HCT116 (cell line): ENCODE measurements around the gene SLC6A3. TPM values are rescaled to one million over a fixed set of nuclear protein-coding genes. Genes with fewer than 3 reads are reported as not detected.

ENCODE experiments used
- ATAC-seq: fragments of 200-7000 bp; cut with Tn5 transposase; 2 replicates; pipeline ENCODE4 v1.9.1; 2020; ENCODE audit warnings: mild to moderate bottlenecking, moderate library complexity
- BruUV-seq: library from RNA; stranded (reverse); fragments of 400-500 nt; replicated peaks from 2 replicates; lab custom pipeline; 2021; lab: Mats Ljungman, UMichigan
- CTCF ChIA-PET: fragments of 300-600 bp; sonication (Branson Sonifier 250); formaldehyde crosslinking; loops from one replicate; lab custom pipeline; 2021; ENCODE audit warnings: antibody characterized with exemption; lab: Charles Lee
- POLR2A ChIA-PET: fragments of 300-600, 350-600 bp; sonication (Branson Sonifier 250); formaldehyde crosslinking; loops from one replicate; lab custom pipeline; 2021; ENCODE audit warnings: antibody characterized with exemption; lab: Charles Lee
- RAD21 ChIA-PET, 2 experiments: fragments of 300-600 bp; sonication (Branson Sonifier 250); formaldehyde crosslinking; loops; one replicate each; lab custom pipeline; 2023; ENCODE audit warnings: low total read pairs in 2 of 2; ENCODE audit not compliant: uncharacterized antibody in 2 of 2, unreplicated experiment in 2 of 2, low non-redundant PET in 1 of 2; lab: Charles Lee
- DNase-seq: peaks from one replicate; pipeline ENCODE4 v3.0.0-alpha.2; 2010; ENCODE audit warnings: low read depth, low spot score
- H2AFZ ChIP-seq: fragments of 200-600 bp; shearing (Covaris generic), sonication (generic); 2 replicates; pipeline ENCODE4 v1.6.1; 2017; ENCODE audit warnings: low read depth, mixed run types, mixed read lengths, antibody characterized with exemption, low read length; ENCODE audit not compliant: poor library complexity, severe bottlenecking
- H3K27ac ChIP-seq: 2 replicates; pipeline ENCODE4 v1.5.1; 2012; ENCODE audit warnings: low read depth, low read length
- H3K27me3 ChIP-seq: fragments of 200-600 bp; sonication (generic); 2 replicates; pipeline ENCODE4 v1.6.1; 2016; ENCODE audit warnings: mixed run types, low read length, mixed read lengths; ENCODE audit not compliant: insufficient read depth
- H3K36me3 ChIP-seq, 2 experiments: fragments of 200-500 bp in 1 of 2; fragments of 200-600 bp in 1 of 2; sonication (Bioruptor generic) in 1 of 2; sonication (generic) in 1 of 2; 2 replicates each; pipeline versions ENCODE4 v1.5.1 to v1.6.1; 2014 to 2016; ENCODE audit warnings: low read length in 2 of 2, inconsistent platforms in 1 of 2, mixed read lengths in 1 of 2, mixed run types in 1 of 2; ENCODE audit not compliant: insufficient read depth in 2 of 2, control insufficient read depth in 1 of 2
- H3K4me1 ChIP-seq, 2 experiments: fragments of 200-600 bp in 1 of 2; sonication (generic) in 1 of 2; 2 replicates each; pipeline versions ENCODE4 v1.5.1 to v1.6.1; 2012 to 2017; ENCODE audit warnings: low read length in 2 of 2, inconsistent platforms in 1 of 2, mild to moderate bottlenecking in 1 of 2, mixed read lengths in 1 of 2, mixed run types in 1 of 2, moderate library complexity in 1 of 2; ENCODE audit not compliant: insufficient read depth in 2 of 2, control insufficient read depth in 1 of 2
- H3K4me2 ChIP-seq: fragments of 200-600 bp; sonication (generic); 2 replicates; pipeline ENCODE4 v1.6.1; 2017; ENCODE audit warnings: mixed run types, low read length, mixed read lengths
- H3K4me3 ChIP-seq, 2 experiments: fragments of 200-600 bp in 1 of 2; sonication (generic) in 1 of 2; replicated peaks in 1 of 2; 2 replicates each; pipeline ENCODE4 v1.5.1; 2011 to 2016; ENCODE audit warnings: low read length in 2 of 2, control low read depth in 1 of 2, low read depth in 1 of 2, mild to moderate bottlenecking in 1 of 2, mixed read lengths in 1 of 2, mixed run types in 1 of 2
- H3K79me2 ChIP-seq: fragments of 200-600 bp; sonication (generic); 2 replicates; pipeline ENCODE4 v1.6.1; 2017; ENCODE audit warnings: mild to moderate bottlenecking, mixed run types, low read length, moderate library complexity, mixed read lengths; ENCODE audit not compliant: insufficient read depth
- H3K9ac ChIP-seq: fragments of 200-600 bp; sonication (generic); 2 replicates; pipeline ENCODE4 v1.6.1; 2016; ENCODE audit warnings: low read length, mixed read lengths
- H3K9me2 ChIP-seq: fragments of 200-600 bp; sonication (generic), shearing (Covaris generic); 2 replicates; pipeline ENCODE4 v1.6.1; 2017; ENCODE audit warnings: mixed run types, mild to moderate bottlenecking, moderate library complexity; ENCODE audit not compliant: insufficient read depth
- H3K9me3 ChIP-seq, 2 experiments: fragments of 200-500 bp in 1 of 2; fragments of 200-600 bp in 1 of 2; sonication (Bioruptor generic) in 1 of 2; sonication (generic) in 1 of 2; 2 replicates each; pipeline ENCODE4 v1.6.1; 2014 to 2017; ENCODE audit warnings: low read length in 2 of 2, mixed read lengths in 2 of 2, inconsistent platforms in 1 of 2, low read depth in 1 of 2, mild to moderate bottlenecking in 1 of 2, mixed run types in 1 of 2, moderate library complexity in 1 of 2; ENCODE audit not compliant: control insufficient read depth in 1 of 2, insufficient read depth in 1 of 2
- H4K20me1 ChIP-seq: fragments of 200-600 bp; sonication (generic), shearing (Covaris generic); 2 replicates; pipeline ENCODE4 v1.6.1; 2017; ENCODE audit warnings: mixed run types, mild to moderate bottlenecking, moderate library complexity; ENCODE audit not compliant: insufficient read depth
- CBX3 ChIP-seq: IDR thresholded peaks from 2 replicates; pipeline ENCODE4 v1.6.1; 2012; ENCODE audit warnings: low read depth
- CEBPB ChIP-seq: IDR thresholded peaks from 2 replicates; pipeline ENCODE4 v1.6.1; 2012; ENCODE audit warnings: low read depth
- EGR1 ChIP-seq: IDR thresholded peaks from 2 replicates; pipeline ENCODE4 v1.6.1; 2012; ENCODE audit warnings: low read depth
- ELF1 ChIP-seq: IDR thresholded peaks from 2 replicates; pipeline ENCODE4 v1.6.1; 2012; ENCODE audit warnings: low read depth, borderline replicate concordance
- EZH2phosphoT487 ChIP-seq: fragments of 200-600 bp; IDR thresholded peaks from 2 replicates; pipeline ENCODE4 v1.6.1; 2018; ENCODE audit warnings: antibody characterized with exemption, borderline replicate concordance
- FOSL1 ChIP-seq: IDR thresholded peaks from 2 replicates; pipeline ENCODE4 v1.6.1; 2012; ENCODE audit warnings: low read depth
- JUND ChIP-seq: IDR thresholded peaks from 2 replicates; pipeline ENCODE4 v1.6.1; 2012
- POLR2A ChIP-seq: IDR thresholded peaks from 2 replicates; pipeline ENCODE4 v1.7.0; 2011; ENCODE audit warnings: borderline replicate concordance; ENCODE audit not compliant: insufficient read depth, insufficient read length; ENCODE audit errors: extremely low read depth
- POLR2AphosphoS5 ChIP-seq: IDR thresholded peaks from 2 replicates; pipeline ENCODE4 v1.6.1; 2011; ENCODE audit warnings: mild to moderate bottlenecking, low read depth, low read length, moderate library complexity
- RAD21 ChIP-seq: IDR thresholded peaks from 2 replicates; pipeline ENCODE4 v1.6.1; 2012; ENCODE audit warnings: low read depth, mild to moderate bottlenecking
- SP1 ChIP-seq: IDR thresholded peaks from 2 replicates; pipeline ENCODE4 v1.6.1; 2012; ENCODE audit warnings: low read depth
- YY1 ChIP-seq: IDR thresholded peaks from 2 replicates; pipeline ENCODE4 v1.6.1; 2011; ENCODE audit warnings: low read length, low read depth, moderate library complexity, mild to moderate bottlenecking; ENCODE audit not compliant: insufficient replicate concordance; ENCODE audit errors: extremely low read depth
- ZFX ChIP-seq: fragments of 450-650 bp; IDR thresholded peaks from 2 replicates; pipeline ENCODE4 v1.6.1; 2017
- ZNF274 ChIP-seq: fragments of 200-500 bp; sonication (Bioruptor generic); IDR thresholded peaks from 2 replicates; pipeline ENCODE4 v1.6.1; 2014; ENCODE audit warnings: mild to moderate bottlenecking, low read depth, low read length, inconsistent platforms
- intact Hi-C: fragments of 100-400 bp; cut with micrococcal nuclease; formaldehyde crosslinking; loops from 2 replicates; pipeline ENCODE4 v1.10.0; 2022
- total RNA-seq: library from RNA; stranded (reverse); gene quantifications from one replicate; pipeline ENCODE4 v1.2.1, GENCODE V29; 2021; ENCODE audit not compliant: unreplicated experiment
- TF ChIP-seq, protein P1 (sequence below): IDR thresholded peaks from 2 replicates; pipeline ENCODE4 v1.6.1; 2012; ENCODE audit warnings: low read depth
- TF ChIP-seq, protein P2 (sequence below): IDR thresholded peaks from 2 replicates; pipeline ENCODE4 v1.6.1; 2012
- TF ChIP-seq, protein P3 (sequence below), 3 experiments: fragments of 200-600 bp in 1 of 3; sonication (generic) in 1 of 3; IDR thresholded peaks in 2 of 3; conservative IDR thresholded peaks in 1 of 3; 2 replicates each; pipeline ENCODE4 v1.5.1; 2012 to 2017; ENCODE audit warnings: low read depth in 2 of 3, low read length in 2 of 3, antibody characterized with exemption in 1 of 3, borderline replicate concordance in 1 of 3, control low read depth in 1 of 3, mild to moderate bottlenecking in 1 of 3, mixed read lengths in 1 of 3, mixed run types in 1 of 3, moderate library complexity in 1 of 3; ENCODE audit not compliant: insufficient read depth in 1 of 3

Gene SLC6A3
- total RNA-seq, 1 experiment from 2014 or later, result not detected

DNA sequence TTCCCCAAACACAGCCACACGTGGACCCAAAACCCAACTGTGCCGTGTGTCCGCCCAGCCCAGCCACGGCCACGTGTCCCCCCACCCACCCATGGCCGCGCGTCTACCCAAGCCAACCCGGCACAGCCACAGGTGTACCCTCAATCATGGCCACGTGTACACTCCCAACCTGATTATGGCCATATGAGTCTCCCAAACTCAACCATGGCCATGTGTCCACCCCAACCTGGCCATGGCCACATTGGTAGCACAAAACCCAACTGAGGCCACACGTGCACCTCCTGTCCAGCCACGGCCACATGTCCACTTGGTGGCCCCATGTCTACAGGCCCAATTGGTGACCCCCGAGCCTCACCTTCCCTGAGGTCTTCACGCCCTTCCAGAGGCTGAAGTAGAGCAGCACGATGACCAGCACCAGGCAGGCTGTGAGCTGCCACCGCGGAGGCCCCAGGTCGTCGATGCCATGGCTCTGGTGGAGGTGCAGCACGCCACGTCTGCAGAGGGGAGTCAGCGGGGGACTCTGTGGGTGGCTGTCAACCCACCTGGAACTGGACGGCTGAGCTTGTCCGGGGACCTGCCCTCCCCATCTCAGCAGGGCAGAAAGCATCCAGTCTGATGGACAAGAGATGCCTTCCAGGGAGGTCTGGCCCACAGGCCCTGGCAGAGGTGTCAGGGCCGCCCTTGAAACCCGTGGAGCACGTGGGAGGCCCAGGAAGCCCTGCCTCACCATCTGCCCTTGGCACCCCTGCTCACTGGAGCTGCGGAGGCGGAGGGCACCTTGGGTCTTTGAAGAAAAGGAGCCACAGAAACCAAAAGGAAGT lies 23.5 kb downstream of the SLC6A3 start:
- Histone ChIP-seq H3K9me2 (no peaks in the 10 kb centered on the region), H3K9ac (no peak overlapping the region), H3K9me3 (peaks cover under 1 to 2% of the 10 kb centered on the region in 2 experiments; a peak in 2 of 4 replicates), H3K4me3 (no peak overlapping the region), H4K20me1 (no peaks in the 10 kb centered on the region), H3K79me2 (no peaks in the 10 kb centered on the region), H3K27ac (no peak overlapping the region), H3K4me2 (no peak overlapping the region), H3K27me3 (no peaks in the 10 kb centered on the region), H2AFZ (no peak overlapping the region), H3K36me3 (no peaks in the 10 kb centered on the region), H3K4me1 (no peaks in the 10 kb centered on the region)
- intact Hi-C loops, result no loop called here
- ChIA-PET CTCF (no interaction called here), RAD21 (no interaction called here), POLR2A (no interaction called here)
- DNase-seq (no peak), ATAC-seq (no peak)
- BruUV-seq, result no TSS peak
- no peak for TF ChIP-seq ELF1
- TF ChIP-seq, protein P1, sequence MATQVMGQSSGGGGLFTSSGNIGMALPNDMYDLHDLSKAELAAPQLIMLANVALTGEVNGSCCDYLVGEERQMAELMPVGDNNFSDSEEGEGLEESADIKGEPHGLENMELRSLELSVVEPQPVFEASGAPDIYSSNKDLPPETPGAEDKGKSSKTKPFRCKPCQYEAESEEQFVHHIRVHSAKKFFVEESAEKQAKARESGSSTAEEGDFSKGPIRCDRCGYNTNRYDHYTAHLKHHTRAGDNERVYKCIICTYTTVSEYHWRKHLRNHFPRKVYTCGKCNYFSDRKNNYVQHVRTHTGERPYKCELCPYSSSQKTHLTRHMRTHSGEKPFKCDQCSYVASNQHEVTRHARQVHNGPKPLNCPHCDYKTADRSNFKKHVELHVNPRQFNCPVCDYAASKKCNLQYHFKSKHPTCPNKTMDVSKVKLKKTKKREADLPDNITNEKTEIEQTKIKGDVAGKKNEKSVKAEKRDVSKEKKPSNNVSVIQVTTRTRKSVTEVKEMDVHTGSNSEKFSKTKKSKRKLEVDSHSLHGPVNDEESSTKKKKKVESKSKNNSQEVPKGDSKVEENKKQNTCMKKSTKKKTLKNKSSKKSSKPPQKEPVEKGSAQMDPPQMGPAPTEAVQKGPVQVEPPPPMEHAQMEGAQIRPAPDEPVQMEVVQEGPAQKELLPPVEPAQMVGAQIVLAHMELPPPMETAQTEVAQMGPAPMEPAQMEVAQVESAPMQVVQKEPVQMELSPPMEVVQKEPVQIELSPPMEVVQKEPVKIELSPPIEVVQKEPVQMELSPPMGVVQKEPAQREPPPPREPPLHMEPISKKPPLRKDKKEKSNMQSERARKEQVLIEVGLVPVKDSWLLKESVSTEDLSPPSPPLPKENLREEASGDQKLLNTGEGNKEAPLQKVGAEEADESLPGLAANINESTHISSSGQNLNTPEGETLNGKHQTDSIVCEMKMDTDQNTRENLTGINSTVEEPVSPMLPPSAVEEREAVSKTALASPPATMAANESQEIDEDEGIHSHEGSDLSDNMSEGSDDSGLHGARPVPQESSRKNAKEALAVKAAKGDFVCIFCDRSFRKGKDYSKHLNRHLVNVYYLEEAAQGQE, result no peak
- TF ChIP-seq FOSL1, result no peak
- no peak for TF ChIP-seq ZFX
- no peak for TF ChIP-seq SP1
- no peak for TF ChIP-seq CBX3
- no peak for TF ChIP-seq POLR2A
- TF ChIP-seq, protein P2, sequence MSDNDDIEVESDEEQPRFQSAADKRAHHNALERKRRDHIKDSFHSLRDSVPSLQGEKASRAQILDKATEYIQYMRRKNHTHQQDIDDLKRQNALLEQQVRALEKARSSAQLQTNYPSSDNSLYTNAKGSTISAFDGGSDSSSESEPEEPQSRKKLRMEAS, result no peak
- TF ChIP-seq CEBPB, result no peak
- TF ChIP-seq EZH2phosphoT487, result no peak
- TF ChIP-seq YY1, result no peak
- TF ChIP-seq JUND, result no peak
- TF ChIP-seq, protein P3, sequence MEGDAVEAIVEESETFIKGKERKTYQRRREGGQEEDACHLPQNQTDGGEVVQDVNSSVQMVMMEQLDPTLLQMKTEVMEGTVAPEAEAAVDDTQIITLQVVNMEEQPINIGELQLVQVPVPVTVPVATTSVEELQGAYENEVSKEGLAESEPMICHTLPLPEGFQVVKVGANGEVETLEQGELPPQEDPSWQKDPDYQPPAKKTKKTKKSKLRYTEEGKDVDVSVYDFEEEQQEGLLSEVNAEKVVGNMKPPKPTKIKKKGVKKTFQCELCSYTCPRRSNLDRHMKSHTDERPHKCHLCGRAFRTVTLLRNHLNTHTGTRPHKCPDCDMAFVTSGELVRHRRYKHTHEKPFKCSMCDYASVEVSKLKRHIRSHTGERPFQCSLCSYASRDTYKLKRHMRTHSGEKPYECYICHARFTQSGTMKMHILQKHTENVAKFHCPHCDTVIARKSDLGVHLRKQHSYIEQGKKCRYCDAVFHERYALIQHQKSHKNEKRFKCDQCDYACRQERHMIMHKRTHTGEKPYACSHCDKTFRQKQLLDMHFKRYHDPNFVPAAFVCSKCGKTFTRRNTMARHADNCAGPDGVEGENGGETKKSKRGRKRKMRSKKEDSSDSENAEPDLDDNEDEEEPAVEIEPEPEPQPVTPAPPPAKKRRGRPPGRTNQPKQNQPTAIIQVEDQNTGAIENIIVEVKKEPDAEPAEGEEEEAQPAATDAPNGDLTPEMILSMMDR (IDR thresholded peaks at IDR 0.05 in 2 of 3, conservative IDR thresholded peaks at IDR 0.05 in 1 of 3; ENCODE audit: borderline replicate concordance in 1 of 3, insufficient read depth in 1 of 3, low read depth in 2 of 3, low read length in 2 of 3), result no peak
- no peak for TF ChIP-seq ZNF274
- no peak for TF ChIP-seq RAD21
- TF ChIP-seq EGR1, result no peak
- no peak for TF ChIP-seq POLR2AphosphoS5
